SK-N-SH treated with all-trans-retinoic acid at 6 μM for 48 hours (cell line): Measurements from ENCODE around the gene RPLP1.
A peak's percentile ranks its signal among the peaks of the same experiment; 100 is the strongest.

Source experiments
- ATAC-seq: fragments of 200-7000 bp; cut with Tn5 transposase; 3 replicates; pipeline ENCODE4 v1.9.1; 2020; ENCODE audit warnings: mild to moderate bottlenecking, moderate library complexity
- ARNTL ChIP-seq: fragments of 450-650 bp; formaldehyde crosslinking; IDR thresholded peaks from 2 replicates; pipeline ENCODE4 v1.5.0; 2020; ENCODE audit warnings: low read depth, mild to moderate bottlenecking, moderate library complexity, borderline replicate concordance
- BACH2 ChIP-seq: fragments of 250-450 bp; sonication (Bioruptor Pico); IDR thresholded peaks from 2 replicates; pipeline ENCODE4 v1.9.0; 2021; ENCODE audit warnings: mild to moderate bottlenecking, borderline replicate concordance
- CSDC2 ChIP-seq: fragments of 250-450 bp; sonication (Bioruptor Pico); IDR thresholded peaks from 2 replicates; pipeline ENCODE4 v1.5.0; 2020; ENCODE audit warnings: mild to moderate bottlenecking, moderate library complexity
- OSR1 ChIP-seq: fragments of 250-450 bp; sonication (Bioruptor Pico); IDR thresholded peaks from 2 replicates; pipeline ENCODE4 v1.8.0; 2022; ENCODE audit warnings: moderate library complexity, mild to moderate bottlenecking, inconsistent platforms
- PPARA ChIP-seq: fragments of 250-450 bp; sonication (Bioruptor Pico); IDR thresholded peaks from 2 replicates; pipeline ENCODE4 v1.5.0; 2020; ENCODE audit warnings: mild to moderate bottlenecking, borderline replicate concordance
- RARB ChIP-seq: fragments of 250-450 bp; sonication (Bioruptor Pico); IDR thresholded peaks from 2 replicates; pipeline ENCODE4 v1.8.0; 2021; ENCODE audit warnings: mild to moderate bottlenecking, moderate library complexity
- SNAI2 ChIP-seq: fragments of 250-450 bp; sonication (Bioruptor Pico); IDR thresholded peaks from 2 replicates; pipeline ENCODE4 v1.5.0; 2020; ENCODE audit warnings: mild to moderate bottlenecking, moderate library complexity
- TOX ChIP-seq: fragments of 250-450 bp; sonication (Bioruptor Pico); IDR thresholded peaks from 2 replicates; pipeline ENCODE4 v1.8.0; 2021; ENCODE audit warnings: mild to moderate bottlenecking, moderate library complexity, borderline replicate concordance
- ZC3H10 ChIP-seq: fragments of 250-450 bp; sonication (Bioruptor Pico); IDR thresholded peaks from 2 replicates; pipeline ENCODE4 v1.5.1; 2021; ENCODE audit warnings: mild to moderate bottlenecking, moderate library complexity
- ZFP30 ChIP-seq: fragments of 450-650 bp; formaldehyde crosslinking; IDR thresholded peaks from 2 replicates; pipeline ENCODE4 v1.5.0; 2022; ENCODE audit warnings: mild to moderate bottlenecking, moderate library complexity
- ZNF70 ChIP-seq: fragments of 450-650 bp; formaldehyde crosslinking; IDR thresholded peaks from 2 replicates; pipeline ENCODE4 v1.5.0; 2020; ENCODE audit warnings: mild to moderate bottlenecking, moderate library complexity
- ZNF8 ChIP-seq: fragments of 450-650 bp; formaldehyde crosslinking; IDR thresholded peaks from 2 replicates; pipeline ENCODE4 v1.5.0; 2020; ENCODE audit warnings: mild to moderate bottlenecking, moderate library complexity
- TF ChIP-seq, protein P1 (sequence below): fragments of 250-450 bp; sonication (Bioruptor Pico); IDR thresholded peaks from 2 replicates; pipeline ENCODE4 v1.5.1; 2020; ENCODE audit warnings: low read depth, mild to moderate bottlenecking, moderate library complexity
- TF ChIP-seq, protein P2 (sequence below): fragments of 250-450 bp; sonication (Bioruptor Pico); IDR thresholded peaks from 2 replicates; pipeline ENCODE4 v1.5.0; 2020; ENCODE audit warnings: mild to moderate bottlenecking, moderate library complexity
- TF ChIP-seq, protein P3 (sequence below): fragments of 250-450 bp; sonication (Bioruptor Pico); IDR thresholded peaks from 2 replicates; pipeline ENCODE4 v1.8.0; 2020; ENCODE audit warnings: mild to moderate bottlenecking, moderate library complexity, borderline replicate concordance

The RPLP1 gene

DNA sequence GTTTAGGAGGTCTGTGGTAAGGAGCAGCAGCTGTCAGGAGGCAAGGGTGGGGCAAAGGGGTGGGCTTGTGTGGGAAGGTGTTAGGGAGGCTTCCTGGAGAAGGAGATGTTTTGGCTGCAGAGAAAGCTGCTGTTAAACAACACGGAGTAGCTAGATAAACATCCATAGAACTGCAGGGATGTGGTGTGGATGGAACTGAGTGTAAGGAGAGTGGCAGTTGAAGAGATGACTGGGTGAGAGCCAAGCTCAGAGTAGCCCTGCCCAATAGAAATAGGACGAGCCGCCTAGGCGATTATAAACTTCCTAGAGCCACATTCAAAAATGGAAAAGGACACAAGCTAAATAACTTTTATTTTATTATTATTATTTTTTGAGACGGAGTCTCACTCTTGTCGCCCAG is 19.9 kb downstream of the RPLP1 start:
- TF ChIP-seq ZC3H10 (CRISPR knock-in tag) (no peak), PPARA (no peak), BACH2 (no peak), CSDC2 (no peak), RARB (no peak), ARNTL (CRISPR knock-in tag) (no peak), ZNF8 (no peak), TOX (CRISPR knock-in tag) (no peak)
- TF ChIP-seq, protein P1, sequence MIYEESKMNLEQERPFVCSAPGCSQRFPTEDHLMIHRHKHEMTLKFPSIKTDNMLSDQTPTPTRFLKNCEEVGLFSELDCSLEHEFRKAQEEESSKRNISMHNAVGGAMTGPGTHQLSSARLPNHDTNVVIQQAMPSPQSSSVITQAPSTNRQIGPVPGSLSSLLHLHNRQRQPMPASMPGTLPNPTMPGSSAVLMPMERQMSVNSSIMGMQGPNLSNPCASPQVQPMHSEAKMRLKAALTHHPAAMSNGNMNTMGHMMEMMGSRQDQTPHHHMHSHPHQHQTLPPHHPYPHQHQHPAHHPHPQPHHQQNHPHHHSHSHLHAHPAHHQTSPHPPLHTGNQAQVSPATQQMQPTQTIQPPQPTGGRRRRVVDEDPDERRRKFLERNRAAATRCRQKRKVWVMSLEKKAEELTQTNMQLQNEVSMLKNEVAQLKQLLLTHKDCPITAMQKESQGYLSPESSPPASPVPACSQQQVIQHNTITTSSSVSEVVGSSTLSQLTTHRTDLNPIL (CRISPR knock-in tag): no peak
- ATAC-seq: no peak

DNA sequence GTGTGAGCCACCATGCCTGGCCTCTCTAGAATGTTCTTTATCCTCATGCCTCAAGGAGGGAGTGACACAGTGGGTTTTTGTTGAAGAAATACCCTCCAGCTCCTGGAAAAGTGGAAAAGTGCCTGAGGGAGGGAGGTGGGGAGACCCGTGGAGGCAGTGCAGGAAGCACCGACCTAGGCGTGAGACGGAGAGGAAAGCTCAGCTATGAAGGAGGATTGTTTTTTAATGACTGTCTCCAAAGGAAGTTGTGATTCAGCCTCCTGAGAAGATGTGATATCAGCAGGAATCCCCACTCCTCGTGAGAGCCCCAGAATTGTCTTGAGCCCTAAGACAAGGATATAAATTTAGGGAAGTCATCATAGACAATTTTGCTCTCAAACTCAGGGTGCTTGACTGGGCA is 21.7 kb downstream of the RPLP1 start:
- no peak for TF ChIP-seq ZNF8
- ATAC-seq: no peak; the same call in 2 of the 3 replicates

DNA sequence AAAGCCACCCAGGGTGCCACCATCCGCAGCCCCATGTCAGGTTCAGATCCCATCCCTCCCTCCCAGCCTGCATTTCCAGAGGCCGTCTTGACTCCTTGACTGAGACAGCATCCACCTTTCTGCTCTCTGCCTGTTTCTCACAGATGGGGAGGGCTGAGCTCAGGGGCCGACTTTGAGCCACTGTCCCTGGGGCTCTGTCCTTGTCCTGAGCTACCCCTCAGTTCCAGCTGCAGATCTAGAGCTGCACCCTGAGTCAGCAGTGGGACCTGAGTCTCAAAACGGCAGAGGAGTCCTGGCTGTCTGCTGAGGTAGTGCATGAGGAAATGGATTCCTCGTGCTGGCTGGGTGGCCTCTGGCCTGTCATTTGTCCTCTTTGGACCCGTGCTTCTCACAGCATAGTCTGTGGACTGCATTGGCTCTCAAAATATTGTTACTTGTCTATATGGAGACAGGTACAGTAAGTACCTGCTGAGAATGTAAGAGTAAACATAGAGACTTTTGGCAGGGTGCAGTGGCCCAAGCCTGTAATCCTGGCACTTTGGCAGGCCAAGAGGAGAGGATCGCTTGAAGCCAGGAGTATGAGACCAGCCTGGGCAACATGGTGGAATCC is 22.3 kb downstream of the RPLP1 start:
- TF ChIP-seq BACH2 (no peak), OSR1 (CRISPR knock-in tag) (no peak), ARNTL (CRISPR knock-in tag) (no peak)
- TF ChIP-seq, protein P2, sequence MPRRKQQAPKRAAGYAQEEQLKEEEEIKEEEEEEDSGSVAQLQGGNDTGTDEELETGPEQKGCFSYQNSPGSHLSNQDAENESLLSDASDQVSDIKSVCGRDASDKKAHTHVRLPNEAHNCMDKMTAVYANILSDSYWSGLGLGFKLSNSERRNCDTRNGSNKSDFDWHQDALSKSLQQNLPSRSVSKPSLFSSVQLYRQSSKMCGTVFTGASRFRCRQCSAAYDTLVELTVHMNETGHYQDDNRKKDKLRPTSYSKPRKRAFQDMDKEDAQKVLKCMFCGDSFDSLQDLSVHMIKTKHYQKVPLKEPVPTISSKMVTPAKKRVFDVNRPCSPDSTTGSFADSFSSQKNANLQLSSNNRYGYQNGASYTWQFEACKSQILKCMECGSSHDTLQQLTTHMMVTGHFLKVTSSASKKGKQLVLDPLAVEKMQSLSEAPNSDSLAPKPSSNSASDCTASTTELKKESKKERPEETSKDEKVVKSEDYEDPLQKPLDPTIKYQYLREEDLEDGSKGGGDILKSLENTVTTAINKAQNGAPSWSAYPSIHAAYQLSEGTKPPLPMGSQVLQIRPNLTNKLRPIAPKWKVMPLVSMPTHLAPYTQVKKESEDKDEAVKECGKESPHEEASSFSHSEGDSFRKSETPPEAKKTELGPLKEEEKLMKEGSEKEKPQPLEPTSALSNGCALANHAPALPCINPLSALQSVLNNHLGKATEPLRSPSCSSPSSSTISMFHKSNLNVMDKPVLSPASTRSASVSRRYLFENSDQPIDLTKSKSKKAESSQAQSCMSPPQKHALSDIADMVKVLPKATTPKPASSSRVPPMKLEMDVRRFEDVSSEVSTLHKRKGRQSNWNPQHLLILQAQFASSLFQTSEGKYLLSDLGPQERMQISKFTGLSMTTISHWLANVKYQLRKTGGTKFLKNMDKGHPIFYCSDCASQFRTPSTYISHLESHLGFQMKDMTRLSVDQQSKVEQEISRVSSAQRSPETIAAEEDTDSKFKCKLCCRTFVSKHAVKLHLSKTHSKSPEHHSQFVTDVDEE (CRISPR knock-in tag): no peak
- ATAC-seq: peak; percentile 58

DNA sequence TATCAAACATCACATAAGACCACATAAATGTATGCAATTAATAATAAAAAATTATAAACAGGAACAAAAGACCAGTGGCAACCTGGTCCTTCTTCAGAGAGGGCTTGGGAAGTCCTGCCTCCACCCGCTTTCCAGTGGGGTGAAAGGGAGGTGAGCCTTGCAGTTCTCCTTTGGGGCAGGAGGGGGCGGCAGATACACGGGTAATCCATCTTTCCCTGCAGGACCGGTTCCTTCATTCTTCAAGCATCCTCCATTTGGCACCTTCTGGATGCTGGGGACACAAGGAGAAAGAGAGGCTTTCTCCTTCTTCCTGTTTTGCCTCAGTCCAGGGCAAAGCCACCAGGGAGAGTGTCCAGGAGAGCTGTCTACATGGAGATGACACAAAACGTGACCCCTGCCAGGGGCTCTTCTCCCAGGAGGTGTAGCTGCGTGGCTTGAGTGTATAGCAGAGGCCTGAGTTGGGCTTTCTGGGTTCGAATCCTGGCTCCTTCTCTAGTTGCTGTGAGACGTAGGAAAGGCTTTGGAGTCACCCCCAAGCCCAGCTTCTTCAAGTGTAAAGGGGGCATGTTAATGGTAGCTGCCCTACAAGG is 23.2 kb downstream of the RPLP1 start:
- peak; percentile 92 for ATAC-seq
- TF ChIP-seq, protein P1 (CRISPR knock-in tag): no peak
- TF ChIP-seq, protein P2 (CRISPR knock-in tag): no peak
- TF ChIP-seq OSR1 (CRISPR knock-in tag) (no peak), ZFP30 (CRISPR knock-in tag) (no peak), BACH2 (no peak), ZNF70 (CRISPR knock-in tag) (no peak), TOX (CRISPR knock-in tag) (no peak), ARNTL (CRISPR knock-in tag) (no peak), SNAI2 (CRISPR knock-in tag) (no peak)
- TF ChIP-seq, protein P3, sequence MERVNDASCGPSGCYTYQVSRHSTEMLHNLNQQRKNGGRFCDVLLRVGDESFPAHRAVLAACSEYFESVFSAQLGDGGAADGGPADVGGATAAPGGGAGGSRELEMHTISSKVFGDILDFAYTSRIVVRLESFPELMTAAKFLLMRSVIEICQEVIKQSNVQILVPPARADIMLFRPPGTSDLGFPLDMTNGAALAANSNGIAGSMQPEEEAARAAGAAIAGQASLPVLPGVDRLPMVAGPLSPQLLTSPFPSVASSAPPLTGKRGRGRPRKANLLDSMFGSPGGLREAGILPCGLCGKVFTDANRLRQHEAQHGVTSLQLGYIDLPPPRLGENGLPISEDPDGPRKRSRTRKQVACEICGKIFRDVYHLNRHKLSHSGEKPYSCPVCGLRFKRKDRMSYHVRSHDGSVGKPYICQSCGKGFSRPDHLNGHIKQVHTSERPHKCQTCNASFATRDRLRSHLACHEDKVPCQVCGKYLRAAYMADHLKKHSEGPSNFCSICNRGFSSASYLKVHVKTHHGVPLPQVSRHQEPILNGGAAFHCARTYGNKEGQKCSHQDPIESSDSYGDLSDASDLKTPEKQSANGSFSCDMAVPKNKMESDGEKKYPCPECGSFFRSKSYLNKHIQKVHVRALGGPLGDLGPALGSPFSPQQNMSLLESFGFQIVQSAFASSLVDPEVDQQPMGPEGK (CRISPR knock-in tag): no peak
